Adrenal gland (tissue), 12 donors: ENCODE measurements around the gene FYCO1. TPM values are rescaled to one million over a fixed set of nuclear protein-coding genes. Genes with fewer than 3 reads are reported as not detected.

Experiments used
- DNase-seq, 7 donors: peaks; one replicate each; pipeline ENCODE4 v3.0.0-alpha.2; 2019 to 2020
- H3K27ac ChIP-seq, 5 donors: fragments of 200-600 bp; sonication (generic) in 4 of 5; 1 replicate in 3 of 5; 2 replicates in 2 of 5; pipeline versions ENCODE4 v1.5.1 to v1.8.0; 2016 to 2020; ENCODE audit warnings: mild to moderate bottlenecking in 1 of 5
- H3K27me3 ChIP-seq: fragments of 200-600 bp; 2 replicates; pipeline ENCODE4 v1.8.0; 2021
- H3K36me3 ChIP-seq, 2 donors: fragments of 200-600 bp; replicated peaks in 1 of 2; 1 replicate in 1 of 2; 2 replicates in 1 of 2; pipeline versions ENCODE4 v1.5.1 to v1.8.0; 2018 to 2022
- H3K4me1 ChIP-seq, 2 donors: fragments of 200-600 bp; replicated peaks in 1 of 2; 1 replicate in 1 of 2; 2 replicates in 1 of 2; pipeline versions ENCODE4 v1.5.1 to v1.8.0; 2018 to 2021
- H3K4me3 ChIP-seq, 4 donors: fragments of 200-600 bp; sonication (generic) in 3 of 4; one replicate each; pipeline ENCODE4 v1.5.1; 2016 to 2018
- H3K9me3 ChIP-seq, 3 donors: fragments of 200-600 bp; sonication (generic) in 1 of 3; replicated peaks in 1 of 3; 1 replicate in 2 of 3; 2 replicates in 1 of 3; pipeline versions ENCODE4 v1.5.1 to v1.8.0; 2016 to 2021
- CTCF ChIP-seq, 6 experiments: fragments of 450-650 bp in 4 of 6; fragments of 200-600 bp in 2 of 6; sonication (generic) in 1 of 6; IDR thresholded peaks; 1 replicate in 5 of 6; 2 replicates in 1 of 6; pipeline versions ENCODE4 v1.5.1 to v1.8.0; 2016 to 2021; ENCODE audit warnings: antibody characterized with exemption in 6 of 6, mild to moderate bottlenecking in 2 of 6, moderate library complexity in 1 of 6
- POLR2A ChIP-seq, 2 donors: fragments of 450-650 bp; IDR thresholded peaks; one replicate each; pipeline ENCODE4 v1.6.1; 2017; ENCODE audit warnings: antibody characterized with exemption in 2 of 2, mild to moderate bottlenecking in 2 of 2, moderate library complexity in 1 of 2
- WGBS, 4 donors: extraction: QIAGEN DNeasy Blood & Tissue Kit in 2 of 4; methylation state at CpG; one replicate each; pipeline versions ENCODE4 v1.1.5 to v1.1.7; 2013 to 2017; 5-methylcytosine and 5-hydroxymethylcytosine counted together
- intact Hi-C, 2 donors: fragments of 100-400 bp; cut with DNase I; formaldehyde crosslinking; loops; one replicate each; pipeline versions ENCODE4 v1.14.1 to v1.15.0; 2022 to 2023
- polyA plus RNA-seq, 3 donors: library from polyadenylated mRNA; stranded (reverse); fragments of 200-250 nt in 2 of 3; fragments of 350-450 nt in 1 of 3; fragmentation: Illumina TruSeq in 1 of 3; extraction: RNeasy Lipid Tissue Mini Kit (QIAGEN cat#74804) in 1 of 3; gene quantifications; one replicate each; pipeline ENCODE4 v1.2.3, GENCODE V29; 2013 to 2014
- total RNA-seq, 9 donors: library from RNA; depleted of rRNA in 4 of 9; stranded (reverse); fragments of >200 nt in 4 of 9; fragments of 120-200 nt in 1 of 9; fragmentation: NEBNext Ultra II Directional in 1 of 9; extraction: Animal tissue kit (Norgen Biotek cat#: 25700) in 1 of 9; gene quantifications; one replicate each; pipeline versions ENCODE4 v1.1.0 to v1.2.4, GENCODE V29; 2013 to 2023
- donor health status: healthy with polysubstance abuse.
- donor health status: Bipolar disorder and iron deficiency.
- donor health status: DM: yes; HTN: yes; CAD: no.
- donor health status: DM: no; HTN: no; CAD: no.
- donor health status: DM: no; HTN: no; CAD: no.
- donor health status: DM: yes; HTN: yes; CAD: no.

The FYCO1 gene
- total and polyA plus RNA-seq, 12 donors: 12.3 to 74.3 (median 29.4) TPM

DNA sequence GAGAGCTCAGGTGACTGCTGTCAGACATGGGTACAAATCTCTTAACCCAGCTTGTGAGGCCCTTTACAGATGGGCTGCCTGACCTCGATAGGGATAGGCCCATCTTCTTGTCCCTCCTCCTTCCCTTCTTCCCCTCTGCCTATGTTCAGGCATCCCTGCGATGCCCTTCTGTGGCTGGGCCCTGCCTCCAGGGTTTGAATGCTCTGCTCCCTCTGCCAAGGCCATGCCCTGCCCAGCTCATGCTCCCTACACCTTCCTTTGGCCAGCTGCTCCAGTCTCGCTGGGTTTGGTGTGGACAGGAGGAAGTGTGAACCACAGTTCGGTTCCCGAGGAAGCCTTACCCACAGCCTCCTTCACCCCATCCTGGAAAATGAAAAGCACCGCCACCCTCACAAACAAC is 4.3 kb downstream of the FYCO1 start:
- no peak for TF ChIP-seq POLR2A (IDR thresholded peaks at IDR 0.05)
- peak overlapping the region in 1 of 5 donors; percentile 19 for H3K27ac ChIP-seq
- intact Hi-C loops: no loop called here
- peaks cover 21 to 77% of the 10 kb centered on the region in 2 donors for H3K4me1 ChIP-seq
- H3K4me3 ChIP-seq: no peak overlapping the region
- no peaks in the 10 kb centered on the region for H3K36me3 ChIP-seq
- no peaks in the 10 kb centered on the region for H3K9me3 ChIP-seq
- WGBS, 4 donors: 76 to 90% (median 81%) methylated on average over 6 of the region's 6 CpGs
- no peaks in the 10 kb centered on the region for H3K27me3 ChIP-seq
- DNase-seq: no peak

DNA sequence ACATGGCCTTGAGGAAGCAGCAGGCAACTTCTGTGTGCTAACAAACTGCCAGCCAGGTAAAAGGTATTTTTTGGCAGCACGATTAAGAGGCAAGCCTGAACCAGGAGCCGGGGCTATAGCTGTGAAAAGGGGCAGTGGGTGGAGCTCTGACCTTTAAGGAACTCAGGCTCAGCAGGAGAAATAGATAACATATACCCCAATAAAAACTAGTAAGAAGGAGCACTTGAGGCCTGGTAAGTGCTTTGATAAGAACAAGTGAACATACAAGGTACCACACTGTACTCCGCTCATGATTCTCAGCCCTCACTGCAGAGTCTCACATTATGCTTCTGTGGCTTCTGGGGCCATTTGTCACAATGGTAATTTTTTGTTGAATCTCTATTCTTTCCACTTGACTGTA is 5.4 kb downstream of the FYCO1 start:
- DNase-seq: no peak
- WGBS, 4 donors: 62 to 96% (median 69%) methylated on average over 3 of the region's 3 CpGs
- H3K27me3 ChIP-seq: no peaks in the 10 kb centered on the region
- peak overlapping the region in 1 of 5 donors; percentile 6 for H3K27ac ChIP-seq
- no peaks in the 10 kb centered on the region for H3K9me3 ChIP-seq
- TF ChIP-seq POLR2A (IDR thresholded peaks at IDR 0.05): no peak
- no peak for TF ChIP-seq CTCF (IDR thresholded peaks at IDR 0.05)
- H3K4me3 ChIP-seq: no peak overlapping the region
- H3K4me1 ChIP-seq: peaks cover 20 to 83% of the 10 kb centered on the region in 2 donors
- intact Hi-C loops: no loop called here
- no peaks in the 10 kb centered on the region for H3K36me3 ChIP-seq

DNA sequence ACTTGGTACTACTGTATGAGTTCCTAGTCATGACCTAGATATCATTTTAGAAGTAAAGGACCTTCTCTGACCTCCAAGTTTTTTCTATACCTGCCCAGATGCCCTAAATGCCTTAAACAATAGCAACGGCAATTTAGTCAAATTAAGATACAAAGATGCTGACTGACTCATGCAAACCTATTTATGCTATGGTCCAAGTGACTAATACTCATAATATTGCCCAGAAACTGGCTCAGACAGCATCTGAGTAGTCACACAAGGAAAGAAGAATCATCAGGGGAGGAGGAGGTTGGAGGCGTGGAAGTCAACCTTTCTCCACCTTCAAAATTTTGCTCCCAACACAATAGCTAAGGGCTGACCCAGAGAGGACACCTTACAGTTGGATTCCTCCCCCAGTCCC is 6.8 kb downstream of the FYCO1 start:
- TF ChIP-seq CTCF (IDR thresholded peaks at IDR 0.05): no peak
- TF ChIP-seq POLR2A (IDR thresholded peaks at IDR 0.05): no peak
- DNase-seq: no peak
- Histone ChIP-seq H3K36me3 (peaks cover 0 to 10% of the 10 kb centered on the region in 2 donors), H3K4me1 (peaks cover 20 to 72% of the 10 kb centered on the region in 2 donors), H3K27ac (peak overlapping the region in 2 of 5 donors; percentile 11 to 71), H3K4me3 (no peak overlapping the region), H3K27me3 (no peaks in the 10 kb centered on the region), H3K9me3 (no peaks in the 10 kb centered on the region)
- intact Hi-C loops: no loop called here
- 71 to 86% (median 75%) methylated on average over 2 of the region's 2 CpGs for WGBS, 4 donors

- H3K27ac ChIP-seq: peak overlapping the region in 4 of 5 donors; percentile 5 to 71 (median 58)
- H3K27me3 ChIP-seq: no peaks in the 10 kb centered on the region
- TF ChIP-seq POLR2A (IDR thresholded peaks at IDR 0.05) (no peak), CTCF (IDR thresholded peaks at IDR 0.05) (no peak)
- peaks cover 0 to 14% of the 10 kb centered on the region in 2 donors for H3K36me3 ChIP-seq
- no peaks in the 10 kb centered on the region for H3K9me3 ChIP-seq
- DNase-seq: no peak
- H3K4me1 ChIP-seq: peaks cover 20 to 67% of the 10 kb centered on the region in 2 donors
- 70 to 79% (median 72%) methylated on average over 4 of the region's 4 CpGs for WGBS, 4 donors
- H3K4me3 ChIP-seq: no peak overlapping the region
- intact Hi-C loops: no loop called here
Measured at GRCh38 chr3:45988362-45988761, 7.3 kb downstream of the FYCO1 start.
